OCI-LY3 (cell line): ENCODE results near the gene RAB31.

Experiments used
- H2AFZ ChIP-seq: fragments of 200-600, 300-600 bp; shearing (Covaris generic); 2 replicates; pipeline ENCODE4 v1.6.0; 2014; ENCODE audit warnings: antibody characterized with exemption, low read depth, low read length
- H3K27ac ChIP-seq: fragments of 200-600, 300-600 bp; sonication (generic); 2 replicates; pipeline ENCODE4 v1.5.1; 2014; ENCODE audit warnings: mild to moderate bottlenecking, low read length, moderate library complexity, mixed read lengths
- H3K27me3 ChIP-seq: fragments of 200-600, 300-600 bp; sonication (generic); 2 replicates; pipeline ENCODE4 v1.6.1; 2014; ENCODE audit warnings: low read depth, low read length, mixed read lengths
- H3K36me3 ChIP-seq: fragments of 200-600, 300-600 bp; sonication (generic); replicated peaks from 2 replicates; pipeline ENCODE3; 2014; ENCODE audit warnings: low read depth, low read length, mixed read lengths
- H3K4me1 ChIP-seq: fragments of 300-600, 200-600 bp; sonication (generic); 2 replicates; pipeline ENCODE4 v1.6.1; 2014; ENCODE audit warnings: low read length, mixed read lengths
- H3K4me2 ChIP-seq: fragments of 200-600, 300-600 bp; sonication (generic); 2 replicates; pipeline ENCODE4 v1.6.1; 2014; ENCODE audit warnings: low read length, mixed read lengths
- H3K4me3 ChIP-seq: fragments of 300-600, 200-600 bp; sonication (generic); 2 replicates; pipeline ENCODE4 v1.5.1; 2014; ENCODE audit warnings: antibody characterized with exemption, mild to moderate bottlenecking, low read length, moderate library complexity
- H3K79me2 ChIP-seq: fragments of 300-600, 200-600 bp; shearing (Covaris generic); 2 replicates; pipeline ENCODE4 v1.6.1; 2014; ENCODE audit warnings: mild to moderate bottlenecking, low read length, mixed read lengths
- H3K9ac ChIP-seq: fragments of 300-600, 200-600 bp; shearing (Covaris generic); 2 replicates; pipeline ENCODE4 v1.6.0; 2014; ENCODE audit warnings: mild to moderate bottlenecking, low read length, moderate library complexity
- H3K9me3 ChIP-seq: fragments of 200-600, 300-600 bp; shearing (Covaris generic); 2 replicates; pipeline ENCODE4 v1.6.1; 2014; ENCODE audit warnings: low read length, mixed read lengths; ENCODE audit not compliant: insufficient read depth
- H4K20me1 ChIP-seq: fragments of 200-600, 300-600 bp; sonication (generic); 2 replicates; pipeline ENCODE4 v1.6.1; 2016; ENCODE audit warnings: low read length, mixed read lengths; ENCODE audit not compliant: insufficient read depth
- CTCF ChIP-seq: fragments of 200-600, 300-600 bp; sonication (generic); IDR thresholded peaks from 2 replicates; pipeline ENCODE4 v1.5.1; 2014; ENCODE audit warnings: antibody characterized with exemption, low read length, low read depth
- EZH2phosphoT487 ChIP-seq: fragments of 200-600 bp; shearing (Covaris generic); IDR thresholded peaks from 2 replicates; pipeline ENCODE4 v1.6.1; 2018; ENCODE audit warnings: antibody characterized with exemption, mixed run types, low read depth

Gene RAB31

GRCh38 chr18:9760641-9761040 is 52.5 kb downstream of the RAB31 start:
- Histone ChIP-seq H3K9ac (no peak overlapping the region), H3K36me3 (no peaks in the 10 kb centered on the region), H3K4me1 (no peaks in the 10 kb centered on the region), H3K4me3 (no peak overlapping the region), H2AFZ (no peak overlapping the region), H4K20me1 (no peaks in the 10 kb centered on the region), H3K9me3 (no peaks in the 10 kb centered on the region), H3K4me2 (no peak overlapping the region), H3K27ac (no peak overlapping the region), H3K27me3 (no peaks in the 10 kb centered on the region), H3K79me2 (no peaks in the 10 kb centered on the region)
- TF ChIP-seq CTCF, result no peak
- TF ChIP-seq EZH2phosphoT487, result no peak

GRCh38 chr18:9762526-9762925 is 54.4 kb downstream of the RAB31 start:
- no peaks in the 10 kb centered on the region for H3K4me1 ChIP-seq
- H2AFZ ChIP-seq, result no peak overlapping the region
- TF ChIP-seq EZH2phosphoT487 (no peak), CTCF (no peak)
- H3K4me2 ChIP-seq, result no peak overlapping the region
- no peaks in the 10 kb centered on the region for H3K9me3 ChIP-seq
- no peaks in the 10 kb centered on the region for H4K20me1 ChIP-seq
- no peak overlapping the region for H3K27ac ChIP-seq
- H3K27me3 ChIP-seq, result no peaks in the 10 kb centered on the region
- H3K4me3 ChIP-seq, result no peak overlapping the region
- no peaks in the 10 kb centered on the region for H3K79me2 ChIP-seq
- H3K9ac ChIP-seq, result no peak overlapping the region
- H3K36me3 ChIP-seq, result no peaks in the 10 kb centered on the region

DNA sequence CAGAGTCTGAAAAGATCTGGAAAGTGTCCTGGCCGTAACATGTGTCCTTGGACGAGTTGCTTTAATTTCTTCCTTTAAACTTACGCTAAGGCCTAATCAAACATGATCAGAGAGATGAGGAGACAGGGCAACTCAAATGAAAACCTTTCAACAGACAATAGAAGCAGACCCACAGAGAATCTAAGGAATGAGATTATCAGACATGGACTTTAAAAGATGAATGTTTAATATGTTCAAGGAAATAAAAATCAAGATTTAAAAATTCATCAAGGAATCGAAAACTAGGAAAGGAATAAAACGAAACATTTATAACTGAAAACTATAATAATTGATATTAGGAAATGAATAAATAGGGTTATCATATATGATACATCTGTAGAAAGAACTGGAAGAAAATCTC is 55.1 kb downstream of the RAB31 start:
- Histone ChIP-seq H3K9ac (no peak overlapping the region), H3K4me2 (no peak overlapping the region), H3K36me3 (no peaks in the 10 kb centered on the region), H3K4me3 (no peak overlapping the region), H3K27ac (no peak overlapping the region), H3K9me3 (no peaks in the 10 kb centered on the region), H3K79me2 (no peaks in the 10 kb centered on the region), H3K27me3 (no peaks in the 10 kb centered on the region), H2AFZ (no peak overlapping the region), H4K20me1 (no peaks in the 10 kb centered on the region), H3K4me1 (no peaks in the 10 kb centered on the region)
- TF ChIP-seq CTCF (no peak), EZH2phosphoT487 (no peak)

- H3K4me2 ChIP-seq, result no peak overlapping the region
- no peaks in the 10 kb centered on the region for H3K9me3 ChIP-seq
- H3K4me3 ChIP-seq, result no peak overlapping the region
- no peak overlapping the region for H3K9ac ChIP-seq
- TF ChIP-seq CTCF (no peak), EZH2phosphoT487 (no peak)
- H3K27me3 ChIP-seq, result no peaks in the 10 kb centered on the region
- no peak overlapping the region for H3K27ac ChIP-seq
- H3K36me3 ChIP-seq, result no peaks in the 10 kb centered on the region
- no peaks in the 10 kb centered on the region for H3K4me1 ChIP-seq
- no peaks in the 10 kb centered on the region for H4K20me1 ChIP-seq
- H3K79me2 ChIP-seq, result no peaks in the 10 kb centered on the region
- no peak overlapping the region for H2AFZ ChIP-seq
Measured at GRCh38 chr18:9764011-9764481, 55.9 kb downstream of the RAB31 start.
